GM21367 (cell line): Measurements from ENCODE around the gene MTFR1L.

Experiments used
- ATAC-seq: cut with Tn5 transposase; IDR thresholded peaks from one replicate; pipeline ENCODE4 v1.9.1; 2021; ENCODE audit not compliant: unreplicated experiment

Gene MTFR1L

DNA sequence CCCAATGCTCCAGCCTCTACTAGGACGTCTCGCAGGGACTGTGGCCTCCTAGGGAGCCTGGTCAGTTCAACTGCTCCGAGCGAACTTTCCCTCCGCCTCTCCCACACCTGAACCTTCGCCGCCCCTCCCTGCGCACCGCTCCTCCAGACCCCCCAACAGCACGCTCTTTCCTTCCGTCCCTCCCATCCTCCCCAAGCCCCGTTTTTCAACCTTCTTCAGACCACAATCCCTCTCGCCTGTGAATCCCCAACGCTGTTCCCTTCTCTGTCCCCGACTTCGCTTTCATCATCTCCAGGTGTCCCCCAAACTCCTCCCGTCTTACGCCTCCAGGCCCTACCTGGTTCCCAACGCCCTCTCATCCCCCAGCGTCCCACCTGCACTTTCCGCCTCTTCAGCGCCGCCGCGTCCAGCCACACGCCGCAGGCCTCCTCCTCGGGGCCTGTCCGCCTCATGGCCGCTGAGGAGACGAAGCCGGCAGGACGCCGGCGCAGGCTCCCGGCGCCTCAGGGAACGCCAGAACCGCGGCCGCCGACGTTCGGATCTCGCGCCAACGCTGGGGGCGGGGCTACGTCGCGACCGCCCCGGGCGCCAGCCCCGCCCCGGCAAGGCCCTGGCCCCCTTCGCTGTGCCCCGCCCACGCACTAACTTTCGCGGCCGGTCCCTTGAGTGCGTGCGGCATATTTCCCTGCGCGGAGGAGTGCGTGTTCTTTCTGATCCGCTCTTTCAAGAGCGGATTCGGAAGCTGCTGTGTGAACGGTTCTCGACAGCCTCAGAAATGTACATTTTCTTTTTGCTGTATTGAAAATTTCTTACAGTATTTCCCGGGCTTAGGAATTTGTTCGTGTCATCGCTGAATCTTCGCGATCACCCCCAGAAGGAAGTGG, 39.4 kb downstream of the MTFR1L start, which contains the start of gene AUNIP:
TSS of gene AUNIP (minus strand) at position 552 of the 884 bp plus-strand sequence. CDS start at position 452, 100 bp downstream.
- ATAC-seq = peak; percentile 52

DNA sequence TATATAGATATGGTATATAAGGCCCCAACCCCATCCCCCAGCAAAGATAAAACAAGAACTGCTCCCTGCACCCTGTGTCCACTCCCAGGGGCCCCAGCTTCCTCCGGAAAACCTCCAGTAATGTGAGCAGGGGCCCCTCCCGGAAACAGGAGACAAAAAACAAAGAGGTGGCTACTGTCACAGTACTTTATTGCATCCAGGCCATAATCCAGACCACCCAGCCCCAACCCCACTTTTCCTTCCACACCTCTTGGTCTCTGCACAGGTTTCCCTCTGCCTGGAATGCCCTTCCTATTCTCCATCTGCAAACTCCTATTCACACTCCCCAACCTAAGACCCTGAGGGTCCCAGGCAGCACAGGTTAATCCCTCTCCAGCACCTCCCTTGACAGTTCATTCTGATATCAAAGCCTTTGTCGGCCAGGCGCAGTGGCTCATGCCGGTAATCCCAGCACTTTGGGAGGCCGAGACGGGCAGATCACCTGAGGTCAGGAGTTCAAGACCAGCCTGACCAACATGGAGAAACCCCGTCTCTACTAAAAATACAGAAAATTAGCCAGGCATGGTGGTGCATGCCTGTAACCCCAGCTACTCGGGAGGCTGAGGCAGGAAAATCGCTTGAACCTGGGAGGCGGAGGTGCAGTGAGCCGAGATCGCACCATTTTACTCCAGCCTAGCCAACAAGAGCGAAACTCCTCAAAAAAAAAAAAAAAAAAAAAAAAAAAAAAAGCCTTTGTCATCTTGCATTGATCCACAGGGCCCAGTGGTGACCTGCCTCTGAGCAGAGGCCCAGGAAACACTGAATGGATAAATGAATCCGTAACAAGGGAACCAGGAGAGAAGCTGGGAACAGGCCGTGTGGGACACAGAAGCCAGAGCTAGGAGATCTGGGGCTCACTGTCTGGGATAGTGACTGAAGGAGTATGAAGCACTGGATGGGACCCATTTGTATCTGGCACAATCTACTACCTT, 41.8 kb downstream of the MTFR1L start:
- no peak for ATAC-seq

DNA sequence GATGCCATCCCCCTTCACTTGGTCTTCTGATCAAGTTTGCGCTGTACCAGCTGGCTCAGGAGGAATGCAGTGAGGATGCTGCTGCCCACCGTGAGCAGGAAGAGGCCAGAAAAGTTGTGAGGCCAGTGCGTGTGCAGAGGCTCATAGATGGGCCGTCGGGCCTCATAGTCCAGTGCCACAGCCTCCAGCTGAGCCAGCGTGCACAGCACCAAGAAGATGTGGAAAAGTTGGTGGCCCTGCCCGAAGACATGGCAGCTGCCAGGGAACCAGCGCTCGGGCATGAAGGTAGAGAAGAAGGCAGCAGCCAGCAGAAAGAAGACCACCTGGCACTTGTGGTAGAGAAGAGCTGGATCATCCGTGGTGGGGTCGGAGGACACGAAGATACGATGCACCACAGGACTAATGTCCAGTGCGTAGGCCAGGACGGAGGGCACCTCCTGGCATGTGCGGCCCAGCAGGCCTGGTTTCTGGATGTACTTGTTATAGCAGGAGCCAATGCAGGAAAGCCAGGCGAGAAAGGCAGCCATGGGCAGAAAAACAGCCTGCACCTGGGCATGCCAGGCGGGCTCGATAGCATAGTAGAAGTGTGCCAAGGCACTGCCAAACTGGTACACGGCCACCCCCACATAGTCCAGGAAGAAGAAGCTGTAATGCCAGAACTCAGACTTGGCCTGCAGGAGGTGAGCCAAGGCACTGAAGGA, 43.2 kb downstream of the MTFR1L start:
- ATAC-seq = no peak

DNA sequence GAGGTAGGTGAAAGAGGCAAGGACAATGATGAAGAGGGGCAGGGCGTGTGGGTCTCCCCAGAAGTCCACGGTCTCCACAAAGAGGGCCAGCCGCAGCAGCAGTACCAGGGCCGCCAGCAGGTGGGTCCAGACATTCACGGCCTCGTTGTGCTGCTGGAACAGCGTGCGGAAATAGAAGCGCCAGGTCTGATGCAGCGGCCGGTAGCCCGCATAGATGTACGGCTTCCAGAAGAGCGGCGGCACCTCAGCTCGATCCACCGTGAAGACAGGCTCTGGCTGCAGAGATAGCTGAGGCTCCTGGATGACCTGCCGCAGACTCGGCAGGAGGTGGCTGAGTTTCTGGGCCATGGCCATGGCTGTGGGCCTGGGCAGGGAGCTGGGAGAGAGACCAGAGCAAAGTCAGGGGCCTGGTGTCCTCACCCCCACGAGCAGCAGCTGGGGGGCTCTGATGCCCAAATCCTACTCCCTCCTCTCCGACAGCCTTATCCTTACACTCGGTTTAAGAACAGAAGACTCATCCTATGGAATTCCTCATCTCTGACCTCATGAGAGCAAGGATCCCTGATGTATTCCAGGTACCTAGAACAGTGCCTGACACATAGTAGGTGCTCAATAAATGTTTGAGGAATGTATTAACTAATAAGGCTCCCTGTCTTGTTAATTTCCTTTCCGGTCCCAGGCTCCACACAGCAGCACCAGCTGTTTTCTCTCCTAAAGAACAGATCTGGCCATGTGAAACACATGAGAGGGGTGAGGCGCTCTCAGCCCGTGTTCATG, 43.9 kb downstream of the MTFR1L start:
- ATAC-seq = no peak

DNA sequence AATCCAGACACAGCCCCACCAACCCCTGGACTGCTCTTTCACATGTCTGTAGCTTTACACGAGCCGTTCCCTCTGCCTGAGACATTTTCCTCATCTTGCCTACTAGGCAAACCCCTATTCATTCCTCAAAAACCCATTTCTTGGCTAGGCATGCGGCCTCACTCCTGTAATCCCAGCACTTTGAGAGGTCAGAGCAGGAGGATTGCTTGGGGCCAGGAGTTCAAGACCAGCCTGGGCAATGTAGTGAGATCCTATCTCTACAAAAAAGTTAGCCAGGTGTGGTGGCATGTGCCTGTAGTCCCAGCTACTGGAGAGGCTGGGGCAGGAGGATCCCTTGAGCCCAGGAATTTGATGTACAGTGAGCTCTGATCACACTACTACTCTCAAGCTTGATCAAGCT, 44.7 kb downstream of the MTFR1L start:
- no peak for ATAC-seq

DNA sequence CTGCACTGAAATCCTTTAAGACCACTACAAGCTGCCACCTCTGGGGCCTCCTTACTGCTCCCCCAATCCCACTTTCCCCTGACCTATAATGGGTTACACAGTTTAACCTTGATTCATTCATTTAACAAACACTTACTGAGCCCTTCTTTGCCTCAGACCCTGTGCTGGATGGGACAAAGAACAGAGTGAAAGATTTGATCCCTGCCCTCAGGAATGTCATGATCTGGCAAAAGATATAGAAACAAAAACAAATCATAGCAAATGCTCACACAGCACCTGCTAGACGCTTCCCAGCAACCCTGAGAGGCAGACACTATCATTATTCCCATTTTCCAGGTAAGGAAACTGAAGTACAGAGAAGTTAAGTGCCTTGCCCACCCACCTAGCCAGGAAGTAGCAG, 46.5 kb downstream of the MTFR1L start:
- no peak for ATAC-seq

DNA sequence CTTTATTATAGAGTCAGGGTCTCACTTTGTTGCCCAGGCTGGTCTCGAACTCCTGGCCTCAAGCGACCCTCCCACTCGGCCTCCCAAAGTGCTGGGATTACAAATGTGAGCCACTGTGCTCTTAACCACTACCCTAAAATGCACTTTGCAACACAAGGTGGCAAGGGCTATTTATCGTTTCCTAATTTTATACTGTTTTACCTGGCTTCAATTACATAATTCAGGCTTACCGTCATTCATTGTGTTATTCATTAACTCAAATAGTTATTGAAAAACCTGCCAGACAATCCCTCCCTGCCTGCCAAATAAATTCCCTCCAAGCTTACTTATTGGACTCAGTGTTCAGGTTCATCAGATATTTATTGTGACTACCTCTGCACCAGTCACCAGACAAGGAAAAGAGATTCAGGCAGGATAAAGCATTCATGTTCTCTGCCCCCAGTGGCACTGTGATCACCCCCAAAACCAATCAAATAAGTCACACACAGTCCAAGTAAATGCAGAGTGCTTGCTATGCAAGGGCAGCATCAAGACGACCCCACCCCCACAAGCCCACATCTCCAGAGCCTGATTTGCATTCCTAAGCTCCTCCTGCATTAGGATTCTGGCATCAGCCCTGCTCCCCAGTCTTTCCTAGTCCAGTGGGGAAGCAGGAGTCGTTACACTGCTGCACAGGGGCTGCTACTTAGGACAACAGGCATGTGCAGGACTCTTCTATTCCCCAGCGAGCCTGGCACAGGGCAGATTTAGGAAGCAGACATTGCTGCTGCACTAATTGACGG, 47.6 kb downstream of the MTFR1L start:
- ATAC-seq = no peak

DNA sequence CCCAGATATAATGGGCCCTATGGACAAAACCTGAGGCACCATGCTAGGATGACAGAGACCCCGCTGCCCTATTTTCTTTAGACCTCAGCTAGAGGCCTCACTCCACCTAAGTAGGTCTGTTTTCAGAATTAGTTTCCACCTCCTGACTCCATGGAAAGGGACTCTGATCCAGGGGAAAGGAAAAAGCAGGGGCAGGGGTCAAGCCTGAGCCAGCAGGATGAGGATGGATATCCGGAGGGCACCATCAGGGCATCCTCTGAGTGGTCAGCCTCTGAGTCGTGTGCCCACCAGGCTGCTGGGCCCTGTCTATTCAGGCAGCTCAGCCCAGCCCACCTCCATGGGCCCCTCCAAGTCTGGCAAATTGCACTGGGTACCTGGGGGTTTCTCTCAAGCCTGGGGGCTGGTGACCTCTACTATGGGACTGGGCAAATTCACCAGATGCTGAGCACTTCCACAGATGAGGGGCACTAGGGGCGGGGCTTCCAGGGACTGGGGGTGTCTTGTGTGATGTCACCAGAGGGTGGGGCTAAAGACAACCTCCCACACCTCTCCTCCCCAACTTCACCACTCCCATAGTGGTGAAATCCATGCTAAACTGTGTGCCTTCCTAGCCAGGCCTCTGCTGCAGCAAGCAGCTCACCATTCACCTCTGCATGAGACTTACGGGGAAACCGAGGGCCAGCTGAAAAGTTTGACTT, 50.3 kb downstream of the MTFR1L start:
- ATAC-seq = no peak

DNA sequence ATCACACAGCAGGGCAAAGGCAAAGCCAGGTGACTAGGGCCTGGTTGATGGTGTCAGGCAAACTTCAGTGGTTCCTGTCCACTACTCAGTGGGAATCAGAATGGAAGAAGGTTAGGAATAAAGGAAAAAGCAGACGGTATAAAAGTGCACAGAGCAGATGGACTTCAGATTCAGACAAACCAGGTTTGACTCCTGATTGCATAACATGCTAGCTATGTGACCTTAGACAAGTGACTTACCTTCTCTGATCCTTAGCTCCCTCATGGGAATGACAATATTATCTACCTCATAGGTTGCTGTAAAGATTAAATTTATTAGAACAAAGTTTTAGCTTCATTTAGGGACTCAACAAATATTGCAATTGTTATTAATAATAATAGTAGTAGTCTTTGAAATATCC, 50.9 kb downstream of the MTFR1L start:
- no peak for ATAC-seq

DNA sequence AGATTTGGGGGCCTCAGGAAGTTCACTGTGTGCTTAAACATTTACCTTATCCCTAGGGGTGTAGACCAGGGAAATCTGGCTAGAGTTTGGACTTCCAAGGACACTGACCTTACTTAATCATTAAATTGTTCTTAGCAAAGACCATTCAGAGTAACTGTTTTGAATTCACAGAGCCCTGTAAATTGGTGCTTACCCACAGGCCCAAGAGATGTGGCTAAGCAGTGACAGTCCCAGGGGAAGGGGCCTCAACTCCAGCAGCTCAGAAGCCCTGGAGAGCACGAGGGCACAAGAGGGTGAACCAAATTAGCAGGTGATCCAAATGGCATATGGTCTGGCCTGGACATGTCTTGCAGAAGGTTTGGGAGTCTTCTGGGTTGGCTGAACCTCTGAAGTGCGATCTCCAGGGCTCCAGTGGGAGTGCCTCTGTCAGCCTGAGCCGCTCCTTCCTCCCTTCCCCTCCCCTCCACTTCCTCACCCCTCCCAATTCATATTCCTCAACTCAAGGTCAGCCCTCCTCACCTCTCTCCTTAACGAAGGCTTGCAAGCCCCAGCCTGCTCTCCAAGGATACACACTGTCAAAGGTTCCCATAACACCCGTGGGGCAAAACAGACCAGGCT, 51.4 kb downstream of the MTFR1L start:
- no peak for ATAC-seq

DNA sequence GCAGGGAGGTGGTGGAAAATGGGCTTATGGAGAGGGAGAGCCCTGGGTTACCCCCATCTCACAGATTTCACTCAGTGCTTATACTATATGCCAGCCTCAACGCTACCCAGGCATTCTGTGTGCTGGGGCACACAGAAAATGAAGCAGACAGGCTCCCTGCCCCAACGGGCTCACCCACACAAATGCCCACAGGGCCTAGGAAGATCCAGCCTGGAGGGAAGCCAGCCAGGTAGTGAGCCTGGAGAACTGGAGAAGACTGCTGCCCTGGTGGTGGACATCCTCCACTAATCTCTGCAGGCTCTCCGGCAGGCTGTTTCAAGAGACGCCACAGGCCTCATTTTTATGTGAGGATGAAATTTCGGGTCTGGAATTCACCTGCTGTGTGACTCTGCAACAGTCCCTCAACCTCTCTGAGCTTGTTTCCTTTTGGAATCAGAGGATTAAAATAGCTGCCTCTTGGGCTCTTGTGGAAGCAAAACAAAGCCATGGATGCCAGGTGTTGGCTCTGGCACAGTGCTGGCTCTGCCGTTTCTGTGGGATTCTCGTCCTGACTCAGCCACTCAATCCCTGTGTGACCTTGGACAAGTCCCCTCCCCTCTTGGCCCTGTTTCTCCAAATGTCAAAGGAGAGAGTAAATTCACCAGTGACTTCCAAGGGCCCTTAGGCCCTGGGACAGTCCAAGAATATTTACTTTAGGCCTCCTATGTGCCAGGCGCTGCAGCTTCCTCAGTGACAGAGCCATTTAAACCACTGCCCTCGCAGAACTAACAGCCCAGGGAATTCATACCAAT, 52.1 kb downstream of the MTFR1L start:
- ATAC-seq = no peak

DNA sequence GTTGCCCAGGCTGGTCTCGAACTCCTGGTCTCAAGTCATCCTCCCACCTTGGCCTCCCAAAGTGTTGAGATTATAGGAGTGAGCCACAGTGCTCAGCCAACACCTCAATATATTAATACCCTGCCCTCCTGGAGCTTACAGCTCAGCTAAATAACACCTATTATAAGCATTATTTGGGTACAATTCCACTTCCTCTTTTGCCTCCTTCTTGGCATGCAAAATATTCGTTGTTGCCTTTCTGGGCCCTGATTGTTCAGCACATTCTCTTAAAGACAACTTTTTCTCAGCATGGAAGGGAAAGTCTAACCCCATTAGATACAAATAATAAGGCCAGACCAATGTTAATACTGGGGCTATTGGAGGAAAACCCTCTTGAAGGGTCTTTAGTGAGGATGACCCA, 53.0 kb downstream of the MTFR1L start:
- ATAC-seq = no peak

DNA sequence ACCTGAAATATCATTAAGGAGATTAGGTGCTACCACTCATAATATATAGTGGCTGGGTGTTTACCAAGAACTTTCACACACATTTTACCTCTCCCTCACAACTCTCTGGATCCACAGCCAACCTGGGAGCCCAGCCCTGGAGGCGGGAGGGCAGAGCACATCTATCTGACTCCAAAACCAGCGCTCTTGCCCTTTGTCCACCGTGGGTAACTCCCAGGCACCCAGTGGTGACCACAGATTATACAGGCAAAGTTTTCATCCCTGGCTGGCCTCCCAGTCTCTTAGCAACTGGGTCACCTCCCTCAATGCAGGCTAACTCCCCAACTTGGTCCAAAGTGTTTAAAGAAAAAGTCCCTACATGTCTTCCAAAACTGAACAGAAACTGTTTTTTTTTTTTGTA, 53.4 kb downstream of the MTFR1L start:
- no peak for ATAC-seq

DNA sequence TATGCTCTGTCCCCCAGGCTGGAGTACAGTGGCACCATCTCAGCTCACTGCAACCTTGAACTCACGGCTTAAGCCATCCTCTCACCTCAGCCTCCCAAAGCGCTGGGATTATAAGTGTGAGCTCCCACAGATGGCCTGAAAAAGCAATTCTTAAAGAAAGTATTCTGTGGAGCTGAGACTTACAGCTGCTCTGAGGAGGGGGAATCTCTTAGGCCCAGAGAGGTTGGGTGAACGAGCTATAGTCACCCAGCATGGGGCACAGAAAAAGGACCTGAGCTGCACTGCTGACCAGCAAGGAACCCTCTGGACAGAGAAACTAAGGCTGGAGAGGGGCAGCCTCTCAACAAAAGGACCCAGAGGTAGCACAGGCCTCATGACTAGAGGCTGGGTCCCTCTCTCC, 54.5 kb downstream of the MTFR1L start:
- no peak for ATAC-seq

DNA sequence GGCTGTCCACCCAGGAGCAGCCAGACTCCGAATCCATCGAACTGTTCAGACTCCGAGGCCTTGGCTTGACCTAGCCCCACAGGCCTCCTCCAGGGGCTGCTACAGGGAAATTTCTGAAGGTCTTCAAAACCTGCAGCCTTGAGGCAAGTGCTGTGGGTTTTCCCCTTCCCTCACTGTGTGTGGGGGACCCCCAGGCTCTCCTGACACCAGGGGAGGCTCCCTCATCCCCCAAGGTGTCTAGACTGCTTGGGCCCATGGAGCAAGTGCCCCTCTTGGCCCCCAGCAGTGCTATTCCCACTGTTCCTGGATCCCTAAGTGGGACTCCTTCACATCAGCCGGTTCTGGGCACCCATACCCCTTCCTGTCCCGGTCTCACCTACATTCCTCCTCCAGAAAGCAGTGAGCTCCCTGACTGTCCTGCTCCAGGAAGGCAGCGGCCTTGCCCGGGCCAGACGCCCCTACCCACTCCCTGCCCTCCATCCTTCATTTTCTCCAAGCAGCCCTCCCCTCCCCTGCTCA, 54.9 kb downstream of the MTFR1L start:
- no peak for ATAC-seq

DNA sequence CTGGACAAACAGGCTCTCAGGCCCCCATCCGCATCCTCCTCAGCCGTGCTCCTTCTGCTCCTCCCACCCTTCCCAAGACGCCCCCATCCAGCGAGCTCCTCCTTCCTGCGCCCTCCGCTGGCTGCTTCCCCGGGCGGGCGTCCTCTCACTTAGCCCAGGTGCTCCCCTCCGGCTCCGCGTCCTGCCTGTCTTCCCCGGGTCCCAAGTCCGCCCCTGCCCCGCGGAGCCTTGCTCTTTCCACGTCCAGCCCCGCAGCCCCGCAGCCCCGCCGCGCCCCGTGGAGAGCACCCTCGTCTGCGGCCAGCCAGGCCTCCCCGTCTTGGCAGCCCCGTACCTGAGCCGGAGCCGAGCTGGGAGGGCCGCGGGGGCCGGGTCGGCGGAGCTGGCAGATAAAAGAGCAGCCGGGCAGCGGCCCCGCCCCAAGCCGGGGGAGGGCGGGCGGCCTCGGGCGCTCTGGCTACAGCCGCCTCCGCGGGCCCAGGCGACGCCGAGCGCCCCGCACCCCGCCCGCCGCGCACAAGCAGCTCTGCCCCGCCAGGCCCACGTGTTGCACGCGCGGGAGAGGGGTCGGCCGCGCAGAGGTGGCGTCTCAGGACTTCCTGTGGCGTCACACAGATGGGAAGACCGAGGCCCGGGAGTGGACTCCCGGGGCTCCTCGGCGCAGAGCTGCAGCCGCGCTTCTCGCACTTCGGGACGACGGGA, 55.6 kb downstream of the MTFR1L start, which contains the start of gene PAQR7:
TSS of gene PAQR7 (minus strand) at position 555 of the 702 bp plus-strand sequence. CDS start 11,869 bp downstream, outside the sequence.
- no peak for ATAC-seq
